ENCODE results near the gene ZMYM3.

Gene ZMYM3

GRCh38 chrX:71252221-71252620 is 1.7 kb downstream of the ZMYM3 start:
- no peak for DNase-seq

- DNase-seq = peak; percentile 62
Measured at GRCh38 chrX:71251466-71251973, 2.4 kb downstream of the ZMYM3 start.

- DNase-seq = no peak
Measured at GRCh38 chrX:71250841-71251240, 3.1 kb downstream of the ZMYM3 start.

- DNase-seq = no peak
Measured at GRCh38 chrX:71245159-71245558, 8.8 kb downstream of the ZMYM3 start.

GRCh38 chrX:71244359-71245128 is 9.4 kb downstream of the ZMYM3 start:
- no peak for DNase-seq

GRCh38 chrX:71241301-71241700 is 12.6 kb downstream of the ZMYM3 start:
- DNase-seq = no peak

GRCh38 chrX:71239781-71240180 is 14.2 kb downstream of the ZMYM3 start:
- DNase-seq = no peak

GRCh38 chrX:71236836-71237235 is 17.1 kb downstream of the ZMYM3 start:
- no peak for DNase-seq

GRCh38 chrX:71235482-71235881 is 18.5 kb downstream of the ZMYM3 start:
- DNase-seq = no peak

GRCh38 chrX:71228063-71228642 is 25.8 kb downstream of the ZMYM3 start:
- DNase-seq = no peak

- DNase-seq = no peak
Measured at GRCh38 chrX:71227370-71228062, 26.4 kb downstream of the ZMYM3 start.

GRCh38 chrX:71225676-71226075 is 28.3 kb downstream of the ZMYM3 start:
- DNase-seq = no peak

GRCh38 chrX:71225009-71225408 is 28.9 kb downstream of the ZMYM3 start:
- DNase-seq = no peak

- DNase-seq = no peak
Measured at GRCh38 chrX:71224098-71224708, 29.7 kb downstream of the ZMYM3 start.

GRCh38 chrX:71222929-71223328 is 31.0 kb downstream of the ZMYM3 start, which contains the start of gene GJB1:
GJB1 (plus strand) TSS chrX:71223224; CDS start chrX:71223708, 484 bp downstream.
- DNase-seq = no peak

GRCh38 chrX:71221145-71221544 is 32.8 kb downstream of the ZMYM3 start:
- no peak for DNase-seq

GRCh38 chrX:71217298-71217697 is 36.6 kb downstream of the ZMYM3 start:
- no peak for DNase-seq

- DNase-seq = no peak
Measured at GRCh38 chrX:71216485-71216884, 37.5 kb downstream of the ZMYM3 start.

- DNase-seq = no peak
Measured at GRCh38 chrX:71215338-71215912, 38.5 kb downstream of the ZMYM3 start.

GRCh38 chrX:71214604-71215337 is 39.2 kb downstream of the ZMYM3 start:
- DNase-seq = no peak

- no peak for DNase-seq
Measured at GRCh38 chrX:71214152-71214551, 39.8 kb downstream of the ZMYM3 start.

- no peak for DNase-seq
Measured at GRCh38 chrX:71212536-71212935, 41.4 kb downstream of the ZMYM3 start.
